ENCODE data around the gene FBN2. TPM values are rescaled to one million over a fixed set of nuclear protein-coding genes. Genes with fewer than 3 reads are reported as not detected.
"Not testable (repeated sequence)": the region's sequence is repeated elsewhere in the genome, so short reads cannot be mapped to it uniquely, and the experiment has no call there.

Gene FBN2
- total and polyA plus RNA-seq, 9 of the 15 experiments (the other 6 are each of a cell fraction or from before 2014, with no cell fraction given): 0.01 to 0.09 TPM; not detected in 7

- CTCF ChIA-PET (ENCODE audit: low intra/inter-chr PET ratio): no interaction called here
- Histone ChIP-seq H3K4me3 (no peak overlapping the region), H3K9me3 (replicated peaks; ENCODE audit: control insufficient read depth, insufficient read depth, low read depth, low read length) (no peaks in the 10 kb centered on the region), H3K9me1 (ENCODE audit: control insufficient read depth, insufficient read depth, low read length) (no peaks in the 10 kb centered on the region), H2AFZ (ENCODE audit: low read depth, low read length) (no peak overlapping the region), H3K27ac (ENCODE audit: extremely low read depth, low read depth, low read length) (no peak overlapping the region), H3K79me2 (ENCODE audit: control insufficient read depth, insufficient read depth, low read length) (no peaks in the 10 kb centered on the region), H3K4me1 (replicated peaks in 1 of 2; ENCODE audit: control insufficient read depth in 2 of 2, insufficient read depth in 2 of 2, low read length in 2 of 2) (no peaks in the 10 kb centered on the region), H3K27me3 (ENCODE audit: control insufficient read depth in 2 of 2, insufficient read depth in 2 of 2, low read length in 2 of 2) (no peaks in the 10 kb centered on the region), H4K20me1 (replicated peaks; ENCODE audit: control insufficient read depth, insufficient read depth, low read length) (no peaks in the 10 kb centered on the region), H3K9ac (ENCODE audit: insufficient read depth in 1 of 2, low read depth in 2 of 2, low read length in 2 of 2) (no peak overlapping the region), H3K36me3 (ENCODE audit: control insufficient read depth, insufficient read depth, low read length) (no peaks in the 10 kb centered on the region), H3K4me2 (ENCODE audit: insufficient read depth, low read length) (no peak overlapping the region)
- intact Hi-C loops (cut with micrococcal nuclease): no loop called here
- POLR2A ChIA-PET: no interaction called here
- TF ChIP-seq, protein P1, sequence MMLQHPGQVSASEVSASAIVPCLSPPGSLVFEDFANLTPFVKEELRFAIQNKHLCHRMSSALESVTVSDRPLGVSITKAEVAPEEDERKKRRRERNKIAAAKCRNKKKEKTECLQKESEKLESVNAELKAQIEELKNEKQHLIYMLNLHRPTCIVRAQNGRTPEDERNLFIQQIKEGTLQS (IDR thresholded peaks at IDR 0.05): 0 out of 2 replicates have a peak, but pooled peaks have one; percentile 26
- TF ChIP-seq, protein P1 (CRISPR knock-in tag; conservative IDR thresholded peaks at IDR 0.05): no peak
- no peak for TF ChIP-seq EHMT2 (IDR thresholded peaks at IDR 0.05)
- TF ChIP-seq ZZZ3 (IDR thresholded peaks at IDR 0.05): no peak
- ATAC-seq (no peak), DNase-seq (ENCODE audit: extremely low read depth in 1 of 4, low spot score in 3 of 4) (no peak), FAIRE-seq (no peak)
- WGBS (ENCODE audit: insufficient coverage, low coverage, missing lambda C conversion rate): 0% methylated on average over 1 of the region's 1 CpG
- no TSS peak for BruUV-seq (replicated peaks)
- in situ Hi-C loops (cut with MboI): no loop called here
Observed at GRCh38 chr5:128328007-128328406, 210.0 kb downstream of the FBN2 start.

- H3K9me3 ChIP-seq (replicated peaks; ENCODE audit: control insufficient read depth, insufficient read depth, low read depth, low read length); H2AFZ ChIP-seq (ENCODE audit: low read depth, low read length); H3K4me1 ChIP-seq (replicated peaks in 1 of 2; ENCODE audit: control insufficient read depth in 2 of 2, insufficient read depth in 2 of 2, low read length in 2 of 2); FAIRE-seq; BruUV-seq (replicated peaks); H3K9ac ChIP-seq (ENCODE audit: insufficient read depth in 1 of 2, low read depth in 2 of 2, low read length in 2 of 2); H3K4me2 ChIP-seq (ENCODE audit: insufficient read depth, low read length); H3K4me3 ChIP-seq; intact Hi-C loops (cut with micrococcal nuclease); POLR2A ChIA-PET; H3K79me2 ChIP-seq (ENCODE audit: control insufficient read depth, insufficient read depth, low read length); H3K9me1 ChIP-seq (ENCODE audit: control insufficient read depth, insufficient read depth, low read length); ATAC-seq; H3K36me3 ChIP-seq (ENCODE audit: control insufficient read depth, insufficient read depth, low read length); in situ Hi-C loops (cut with MboI); H3K27ac ChIP-seq (ENCODE audit: extremely low read depth, low read depth, low read length); CTCF ChIA-PET (ENCODE audit: low intra/inter-chr PET ratio); H4K20me1 ChIP-seq (replicated peaks; ENCODE audit: control insufficient read depth, insufficient read depth, low read length); DNase-seq (ENCODE audit: extremely low read depth in 1 of 4, low spot score in 3 of 4); H3K27me3 ChIP-seq (ENCODE audit: control insufficient read depth in 2 of 2, insufficient read depth in 2 of 2, low read length in 2 of 2): not testable (repeated sequence)
- WGBS (ENCODE audit: insufficient coverage, low coverage, missing lambda C conversion rate): 4% methylated on average over 4 of the region's 4 CpGs
Observed at GRCh38 chr5:128321418-128321817, 216.6 kb downstream of the FBN2 start.
